HG02588 (cell line): ENCODE data around the gene HIGD1C.
"Not testable (repeated sequence)": the region's sequence is repeated elsewhere in the genome, so short reads cannot be mapped to it uniquely, and the experiment has no call there.

Experiments
- ATAC-seq: cut with Tn5 transposase; IDR thresholded peaks from one replicate; pipeline ENCODE4 v1.9.1; 2021; ENCODE audit warnings: mild to moderate bottlenecking, moderate library complexity; ENCODE audit not compliant: unreplicated experiment

The HIGD1C gene

DNA sequence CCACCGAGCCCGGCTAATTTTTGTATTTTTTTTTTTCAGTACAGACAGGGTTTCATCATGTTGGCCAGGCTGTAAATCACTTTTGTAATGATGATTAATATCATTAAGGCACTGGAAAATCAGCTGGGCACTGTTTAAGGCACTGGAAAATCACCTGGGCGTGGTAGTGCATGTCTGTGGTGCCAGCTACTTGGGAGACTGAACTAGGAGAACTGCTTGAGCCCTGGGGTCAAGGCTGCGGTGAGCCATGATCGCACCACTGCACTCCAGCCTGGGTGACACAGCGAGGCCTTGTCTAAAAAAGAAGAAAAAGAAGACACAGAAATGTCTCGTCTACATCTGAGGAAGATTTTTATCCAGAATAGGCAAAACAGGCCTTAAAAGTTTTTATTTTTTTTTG is 61.1 kb downstream of the HIGD1C start:
- no peak for ATAC-seq

- not testable (repeated sequence) for ATAC-seq
Observed at GRCh38 chr12:51014467-51014866, 62.1 kb downstream of the HIGD1C start.

DNA sequence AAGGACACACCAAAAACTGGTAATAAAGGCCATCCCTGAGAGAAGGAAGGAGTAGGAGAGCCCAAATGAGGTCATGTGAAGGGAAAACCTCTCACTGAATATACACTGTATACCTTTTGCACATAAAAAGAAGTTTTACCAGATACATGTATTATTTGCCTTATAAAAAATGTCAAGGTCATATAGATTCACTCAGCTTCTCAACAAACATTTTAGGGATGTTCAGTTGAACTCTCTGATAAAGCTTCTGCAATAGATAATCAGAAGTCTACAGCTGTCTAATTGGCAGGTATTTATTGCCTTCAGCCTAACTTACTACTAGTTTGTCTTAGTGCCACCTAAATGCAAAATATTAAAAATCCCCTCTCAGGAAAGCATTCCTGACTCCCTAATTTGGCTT is 65.1 kb downstream of the HIGD1C start:
- no peak for ATAC-seq

GRCh38 chr12:51018956-51019355 is 66.6 kb downstream of the HIGD1C start:
- ATAC-seq, result no peak

GRCh38 chr12:51019927-51020326 is 67.6 kb downstream of the HIGD1C start:
- no peak for ATAC-seq
